SK-N-MC (cell line): ENCODE measurements around the gene ZNF284.
A peak's percentile ranks its signal among the peaks of the same experiment; 100 is the strongest.

ENCODE experiments used
- DNase-seq: peaks from one replicate; pipeline ENCODE4 v3.0.0-alpha.2; 2011; ENCODE audit warnings: low read depth, low spot score
- H3K27ac ChIP-seq: fragments of 200-600 bp; sonication (generic); 2 replicates; pipeline ENCODE4 v1.5.1; 2016; ENCODE audit warnings: mixed run types
- H3K36me3 ChIP-seq: fragments of 200-600 bp; sonication (generic); 2 replicates; pipeline ENCODE4 v1.6.1; 2017; ENCODE audit warnings: antibody characterized with exemption, low read length, mixed read lengths; ENCODE audit not compliant: insufficient read depth
- H3K4me3 ChIP-seq: fragments of 200-600 bp; sonication (generic); 2 replicates; pipeline ENCODE4 v1.5.1; 2016
- H3K9ac ChIP-seq: fragments of 200-600 bp; sonication (generic); 2 replicates; pipeline ENCODE4 v1.8.0; 2017; ENCODE audit warnings: mixed run types, mixed read lengths; ENCODE audit not compliant: insufficient read length
- H3K9me3 ChIP-seq: fragments of 200-600 bp; sonication (generic); 2 replicates; pipeline ENCODE4 v1.6.1; 2017; ENCODE audit warnings: low read depth, mild to moderate bottlenecking, antibody characterized with exemption, low read length, moderate library complexity, mixed read lengths
- EZH2 ChIP-seq: fragments of 200-600 bp; sonication (generic); IDR thresholded peaks from one replicate; pipeline ENCODE4 v1.6.1; 2017; ENCODE audit warnings: antibody characterized with exemption
- FOXP2 ChIP-seq: optimal IDR thresholded peaks from 2 replicates; pipeline ENCODE3; 2011; ENCODE audit warnings: mild to moderate bottlenecking, moderate library complexity; ENCODE audit not compliant: insufficient read depth; ENCODE audit errors: extremely low read length, control extremely low read depth
- POLR2AphosphoS5 ChIP-seq: IDR thresholded peaks from 2 replicates; pipeline ENCODE4 v1.6.1; 2012; ENCODE audit warnings: mild to moderate bottlenecking, low read depth, low read length, borderline replicate concordance

Gene ZNF284

DNA sequence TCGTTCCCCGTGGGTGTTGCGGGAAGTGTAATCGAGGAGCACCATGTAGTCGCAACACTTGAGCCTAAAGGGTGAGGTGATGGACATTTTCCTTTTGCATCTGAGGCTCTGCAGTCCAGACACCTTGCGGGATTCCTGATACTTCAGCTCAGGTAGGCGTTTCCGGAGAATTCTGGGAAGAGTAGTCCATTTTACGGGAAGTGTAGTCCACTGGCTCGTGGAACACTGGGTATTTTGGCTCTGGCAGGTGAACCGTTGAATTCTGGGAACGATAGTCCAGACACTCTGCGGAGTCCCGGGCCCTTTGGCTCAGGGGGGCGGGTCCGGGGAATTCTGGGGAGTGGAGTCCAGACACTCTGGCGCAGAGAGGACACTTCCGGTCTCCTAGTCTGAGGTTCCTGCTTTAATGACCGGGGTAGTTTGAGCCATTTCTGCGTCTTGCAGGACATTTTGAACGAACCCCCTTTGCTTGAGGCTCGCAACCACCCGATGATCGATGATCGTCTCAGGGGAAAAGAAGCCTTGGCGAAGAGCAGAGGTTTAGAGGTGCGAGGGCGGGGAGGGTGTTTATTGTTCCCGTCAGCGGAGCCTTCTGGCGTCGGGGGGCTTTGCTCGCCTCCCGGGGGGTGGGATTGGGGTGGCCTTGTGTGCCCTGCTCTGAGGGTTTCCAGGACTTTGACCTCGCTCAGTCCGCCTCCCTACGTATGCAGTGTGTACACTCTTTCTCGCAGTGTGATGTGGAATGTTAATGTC, 20.1 kb upstream of the ZNF284 start, which contains the start of gene ZNF223:
Gene ZNF223 (plus strand): TSS at position 387 of the 753 bp plus-strand sequence. CDS start 3,141 bp downstream, outside the sequence.
- TF ChIP-seq POLR2AphosphoS5 (peak; percentile 61), FOXP2 (no peak), EZH2 (no peak)
- H3K36me3 ChIP-seq = no peaks in the 10 kb centered on the region; the same call in 1 of the 2 replicates
- H3K27ac ChIP-seq = no peak within 1 kb of the TSS
- no peaks in the 10 kb centered on the region for H3K9me3 ChIP-seq
- peak within 1 kb of the TSS; percentile 71 for H3K9ac ChIP-seq
- H3K4me3 ChIP-seq = peak within 1 kb of the TSS; percentile 83
- peak; percentile 45 for DNase-seq

DNA sequence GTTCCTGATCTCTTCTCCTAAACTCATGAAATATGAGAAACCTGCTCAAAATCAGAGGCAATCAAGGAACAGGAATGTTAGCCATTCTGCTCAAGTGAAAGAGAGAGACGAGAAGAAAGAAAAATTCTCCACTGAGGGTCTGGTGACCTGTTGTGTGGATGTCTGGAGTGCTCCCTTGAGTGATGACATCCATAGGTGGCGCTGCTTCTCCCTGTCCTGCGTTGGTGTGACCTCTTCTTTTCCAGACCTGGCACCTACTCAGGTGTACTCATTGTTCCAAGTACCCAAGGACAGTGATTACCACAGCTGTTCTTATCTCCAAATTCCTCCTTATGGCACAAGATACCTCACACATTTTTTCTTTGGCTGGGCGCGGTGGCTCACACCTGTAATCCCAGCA, 16.1 kb upstream of the ZNF284 start:
- DNase-seq = no peak
- Histone ChIP-seq H3K9me3 (no peaks in the 10 kb centered on the region), H3K9ac (no peak overlapping the region), H3K4me3 (no peak overlapping the region), H3K27ac (no peak overlapping the region), H3K36me3 (no peaks in the 10 kb centered on the region; the same call in 1 of the 2 replicates)
- TF ChIP-seq POLR2AphosphoS5 (no peak), FOXP2 (no peak), EZH2 (no peak)

DNA sequence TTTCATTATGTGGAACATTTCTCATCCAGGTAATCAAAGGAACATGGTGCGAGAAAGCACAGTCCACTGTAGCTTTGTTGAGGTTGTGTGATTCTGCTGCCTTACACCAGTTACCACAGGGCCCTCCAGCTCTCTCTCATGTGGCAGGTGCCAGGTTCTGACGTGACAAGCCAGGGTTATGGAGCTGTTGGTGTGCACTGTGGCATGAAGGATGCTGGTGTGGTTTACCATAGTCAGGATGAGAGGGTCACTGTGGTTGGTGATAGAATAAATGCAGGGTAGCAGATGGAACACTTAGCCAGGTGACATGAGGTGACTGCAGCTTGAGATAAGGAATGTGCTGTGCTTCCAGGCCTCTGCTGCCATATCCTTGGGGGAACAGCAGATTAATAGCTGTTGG, 12.7 kb upstream of the ZNF284 start:
- Histone ChIP-seq H3K9me3 (no peaks in the 10 kb centered on the region), H3K9ac (no peak overlapping the region), H3K36me3 (peaks cover 14% of the 10 kb centered on the region), H3K4me3 (no peak overlapping the region), H3K27ac (no peak overlapping the region)
- no peak for TF ChIP-seq FOXP2
- no peak for TF ChIP-seq EZH2
- TF ChIP-seq POLR2AphosphoS5 = no peak
- DNase-seq = no peak

DNA sequence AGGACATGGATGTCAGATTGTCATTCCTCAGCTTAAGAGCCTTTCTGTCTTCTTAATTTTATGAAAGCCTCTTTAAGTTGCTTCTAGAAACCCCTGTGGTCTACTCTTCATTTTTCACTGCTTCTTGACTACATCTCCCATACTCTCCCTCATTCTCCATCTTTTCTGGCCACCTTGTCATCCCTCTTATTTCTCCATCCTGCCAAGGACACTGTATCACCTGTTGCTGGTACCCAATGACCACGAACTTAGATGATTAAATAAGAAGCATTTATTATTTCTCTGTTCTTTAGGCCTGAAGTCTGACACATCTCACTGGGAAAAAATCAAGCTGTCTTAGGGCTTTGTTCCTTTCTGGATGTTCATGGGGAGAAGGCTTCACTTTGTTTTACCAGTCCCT, 10.9 kb upstream of the ZNF284 start:
- Histone ChIP-seq H3K9ac (no peak overlapping the region), H3K27ac (no peak overlapping the region), H3K9me3 (peaks cover 4% of the 10 kb centered on the region; the same call in 1 of the 2 replicates), H3K36me3 (peaks cover 25% of the 10 kb centered on the region), H3K4me3 (no peak overlapping the region)
- DNase-seq = no peak
- TF ChIP-seq EZH2 = no peak
- no peak for TF ChIP-seq FOXP2
- TF ChIP-seq POLR2AphosphoS5 = no peak

DNA sequence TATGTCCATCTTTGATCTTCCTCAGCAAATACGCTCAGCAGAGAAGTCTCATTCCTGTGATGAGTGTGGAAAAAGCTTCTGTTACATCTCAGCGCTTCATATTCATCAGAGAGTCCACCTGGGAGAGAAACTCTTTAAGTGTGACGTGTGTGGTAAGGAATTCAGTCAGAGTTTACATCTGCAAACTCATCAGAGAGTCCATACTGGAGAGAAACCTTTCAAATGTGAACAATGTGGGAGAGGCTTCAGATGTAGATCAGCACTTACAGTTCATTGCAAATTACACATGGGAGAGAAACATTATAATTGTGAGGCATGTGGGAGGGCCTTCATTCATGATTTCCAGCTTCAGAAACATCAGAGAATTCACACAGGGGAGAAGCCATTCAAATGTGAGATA, 5.7 kb upstream of the ZNF284 start:
- Histone ChIP-seq H3K9ac (no peak overlapping the region), H3K27ac (no peak overlapping the region), H3K4me3 (no peak overlapping the region), H3K36me3 (peaks cover 39% of the 10 kb centered on the region), H3K9me3 (peaks cover 22% of the 10 kb centered on the region; the same call in 1 of the 2 replicates)
- TF ChIP-seq FOXP2 (no peak), EZH2 (no peak), POLR2AphosphoS5 (no peak)
- DNase-seq = no peak

DNA sequence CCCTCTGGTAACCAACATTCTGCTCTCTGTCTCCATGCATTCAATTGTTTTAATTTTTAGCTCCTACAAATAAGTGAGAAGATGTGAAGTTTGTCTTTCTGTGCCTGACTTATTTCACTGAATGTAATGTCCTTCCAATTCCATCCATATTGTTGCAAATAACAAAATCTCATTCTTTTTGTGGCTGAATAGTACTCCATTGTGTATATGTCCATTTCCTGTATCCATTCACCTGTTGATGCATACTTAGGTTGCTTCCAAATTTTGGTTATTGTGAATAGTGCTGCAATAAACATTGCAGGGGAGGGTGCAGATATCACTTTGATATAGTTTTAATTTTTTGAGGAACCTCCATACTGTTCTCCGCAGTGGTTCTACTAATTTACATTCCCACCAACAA, 2.5 kb upstream of the ZNF284 start:
- Histone ChIP-seq H3K36me3 (peaks cover 25% of the 10 kb centered on the region), H3K9me3 (peaks cover 24% of the 10 kb centered on the region; the same call in 1 of the 2 replicates), H3K4me3 (no peak overlapping the region), H3K27ac (no peak overlapping the region), H3K9ac (no peak overlapping the region)
- DNase-seq = no peak
- TF ChIP-seq FOXP2 (no peak), EZH2 (no peak)

DNA sequence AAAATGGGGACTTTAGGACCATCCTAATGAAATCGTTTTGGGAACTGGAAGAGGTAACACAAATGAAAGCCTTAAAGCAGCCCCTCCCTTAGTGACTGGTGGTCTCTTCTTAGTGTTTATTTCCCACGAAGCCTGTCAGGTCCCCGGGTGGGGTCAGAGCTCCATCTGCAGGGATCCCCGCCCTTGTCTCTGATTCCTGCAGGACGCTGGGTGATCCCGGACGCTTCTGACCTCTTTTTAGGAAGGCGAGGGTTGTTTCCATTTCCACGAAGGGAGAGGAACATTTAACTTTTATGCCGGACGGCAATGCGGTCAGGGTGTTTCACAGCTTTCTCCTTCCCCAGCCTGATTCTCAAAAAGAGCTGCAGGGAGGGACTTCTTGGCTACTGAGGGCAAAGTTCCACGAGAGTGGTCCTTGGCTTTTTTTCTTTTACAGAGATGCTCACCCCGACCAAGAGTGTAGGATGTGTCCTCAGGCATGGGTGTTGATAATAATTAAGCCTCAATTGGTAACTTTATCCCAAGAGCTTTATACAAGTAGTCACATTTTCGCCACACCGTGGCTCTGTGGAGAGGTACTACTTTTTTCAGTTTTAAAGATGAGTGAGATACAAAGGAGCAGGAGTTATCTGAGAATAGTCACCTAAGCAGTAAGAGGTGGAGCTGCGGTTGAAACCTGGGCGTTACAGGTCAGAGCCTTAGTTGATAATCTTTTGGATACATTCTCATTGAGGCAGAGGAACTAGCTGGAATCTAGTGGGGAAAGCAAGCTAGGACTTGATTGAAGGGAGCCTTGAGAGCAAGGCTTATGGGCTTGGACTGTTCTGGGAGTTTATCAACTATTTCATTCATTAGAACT, 813 bp downstream of the ZNF284 start:
- peak overlapping the region; percentile 85 for H3K4me3 ChIP-seq
- peaks cover 10% of the 10 kb centered on the region; the same call in 1 of the 2 replicates for H3K9me3 ChIP-seq

DNA sequence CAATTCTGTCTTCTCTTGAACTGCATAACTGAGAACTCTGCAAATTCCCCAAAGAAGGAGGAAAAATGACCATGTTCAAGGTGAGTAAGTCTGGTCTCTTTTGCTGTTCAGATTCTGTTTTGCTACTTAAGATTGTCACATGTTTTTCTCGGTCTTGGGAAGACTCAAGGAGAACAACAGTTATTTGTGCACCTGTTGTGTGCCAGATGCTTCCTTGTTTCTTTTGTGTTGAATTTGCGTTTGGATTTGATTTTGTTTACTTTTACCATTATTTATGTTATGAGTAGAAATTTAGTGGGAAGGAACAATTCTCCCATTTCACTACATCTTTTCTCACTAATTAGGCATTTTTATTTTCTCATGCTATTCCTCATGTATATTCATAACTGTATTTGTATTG, 4.4 kb downstream of the ZNF284 start:
- DNase-seq = no peak
- Histone ChIP-seq H3K36me3 (peaks cover 15% of the 10 kb centered on the region), H3K4me3 (no peak overlapping the region), H3K9ac (no peak overlapping the region), H3K9me3 (peaks cover 2% of the 10 kb centered on the region; the same call in 1 of the 2 replicates), H3K27ac (no peak overlapping the region)
- TF ChIP-seq EZH2 (no peak), FOXP2 (no peak), POLR2AphosphoS5 (no peak)

More for the DNA sequence above, 813 bp downstream of the ZNF284 start:
- peak overlapping the region; percentile 74 for H3K9ac ChIP-seq
- no peak for DNase-seq
- no peak for TF ChIP-seq EZH2
- no peak for TF ChIP-seq FOXP2
- no peak for TF ChIP-seq POLR2AphosphoS5
- H3K27ac ChIP-seq = no peak overlapping the region
- peaks cover 7% of the 10 kb centered on the region for H3K36me3 ChIP-seq
